ENCODE results near the gene IRF4. TPM values are rescaled to one million over a fixed set of nuclear protein-coding genes. Genes with fewer than 3 reads are reported as not detected.

The IRF4 gene
- total RNA-seq, 3 donors from 2014 or later: 2.8 to 10.5 (median 4.5) TPM

- DNase-seq (no peak), ATAC-seq (no peak)
- no peak for TF ChIP-seq CTCF (IDR thresholded peaks at IDR 0.05)
- Histone ChIP-seq H3K4me3 (no peak overlapping the region), H3K36me3 (ENCODE audit: low read depth) (no peaks in the 10 kb centered on the region), H3K4me1 (ENCODE audit: low read depth) (peaks cover 6% of the 10 kb centered on the region), H3K9me3 (no peaks in the 10 kb centered on the region)
- intact Hi-C loops (cut with DNase I, micrococcal nuclease): no loop called here
Observed at GRCh38 chr6:387293-387741, 4.2 kb upstream of the IRF4 start.

- H3K4me3 ChIP-seq: no peak overlapping the region
- no peaks in the 10 kb centered on the region for H3K36me3 ChIP-seq (ENCODE audit: low read depth)
- no peaks in the 10 kb centered on the region for H3K9me3 ChIP-seq
- DNase-seq: no peak
- ATAC-seq: no peak
- intact Hi-C loops (cut with DNase I, micrococcal nuclease): no loop called here
- TF ChIP-seq CTCF (IDR thresholded peaks at IDR 0.05): no peak
- peaks cover 12% of the 10 kb centered on the region for H3K4me1 ChIP-seq (ENCODE audit: low read depth)
Observed at GRCh38 chr6:388202-388903, 3.2 kb upstream of the IRF4 start.

GRCh38 chr6:389143-389542 is 2.4 kb upstream of the IRF4 start:
- Histone ChIP-seq H3K4me1 (ENCODE audit: low read depth) (peaks cover 12% of the 10 kb centered on the region), H3K36me3 (ENCODE audit: low read depth) (no peaks in the 10 kb centered on the region), H3K9me3 (no peaks in the 10 kb centered on the region), H3K4me3 (no peak overlapping the region)
- ATAC-seq (no peak), DNase-seq (no peak)
- intact Hi-C loops (cut with DNase I, micrococcal nuclease): no loop called here
- TF ChIP-seq CTCF (IDR thresholded peaks at IDR 0.05): no peak

GRCh38 chr6:389622-390021 is 1.9 kb upstream of the IRF4 start:
- no peaks in the 10 kb centered on the region for H3K9me3 ChIP-seq
- H3K36me3 ChIP-seq (ENCODE audit: low read depth): no peaks in the 10 kb centered on the region
- H3K4me1 ChIP-seq (ENCODE audit: low read depth): peaks cover 12% of the 10 kb centered on the region
- TF ChIP-seq CTCF (IDR thresholded peaks at IDR 0.05): no peak
- no peak for ATAC-seq
- intact Hi-C loops (cut with DNase I, micrococcal nuclease): no loop called here
- no peak overlapping the region for H3K4me3 ChIP-seq
- no peak for DNase-seq

GRCh38 chr6:390914-391558 is 516 bp upstream of the IRF4 start:
- DNase-seq (no peak), ATAC-seq (peak; percentile 36)
- no peaks in the 10 kb centered on the region for H3K9me3 ChIP-seq
- TF ChIP-seq CTCF (IDR thresholded peaks at IDR 0.05): no peak
- H3K4me1 ChIP-seq (ENCODE audit: low read depth): peaks cover 12% of the 10 kb centered on the region
- H3K4me3 ChIP-seq: no peak overlapping the region
- intact Hi-C loops (cut with DNase I, micrococcal nuclease): no loop called here
- H3K36me3 ChIP-seq (ENCODE audit: low read depth): no peaks in the 10 kb centered on the region
